Glutamatergic neuron (in vitro differentiated cells): ENCODE measurements around the gene KASH5. TPM values are rescaled to one million over a fixed set of nuclear protein-coding genes. Genes with fewer than 3 reads are reported as not detected.

Source experiments
- DNase-seq: peaks from one replicate; pipeline ENCODE4 v3.0.0; 2022
- H3K27ac Mint-ChIP-seq: one replicate; pipeline ENCODE4 v1.8.0; 2020; ENCODE audit warnings: mild to moderate bottlenecking, mixed read lengths, inconsistent platforms; ENCODE audit not compliant: unreplicated experiment
- H3K27me3 Mint-ChIP-seq: one replicate; pipeline ENCODE4 v1.8.0; 2020; ENCODE audit warnings: mild to moderate bottlenecking, moderate library complexity, mixed read lengths, inconsistent platforms; ENCODE audit not compliant: unreplicated experiment
- H3K36me3 Mint-ChIP-seq: one replicate; pipeline ENCODE4 v1.8.0; 2020; ENCODE audit warnings: mild to moderate bottlenecking, mixed read lengths, inconsistent platforms; ENCODE audit not compliant: unreplicated experiment
- H3K4me1 Mint-ChIP-seq: one replicate; pipeline ENCODE4 v1.8.0; 2020; ENCODE audit warnings: mild to moderate bottlenecking, low read depth, mixed read lengths, inconsistent platforms; ENCODE audit not compliant: unreplicated experiment
- H3K4me3 Mint-ChIP-seq: one replicate; pipeline ENCODE4 v1.8.0; 2020; ENCODE audit warnings: mild to moderate bottlenecking, mixed read lengths, inconsistent platforms; ENCODE audit not compliant: unreplicated experiment
- H3K9me3 Mint-ChIP-seq: one replicate; pipeline ENCODE4 v1.8.0; 2020; ENCODE audit warnings: mild to moderate bottlenecking, moderate library complexity, mixed read lengths, inconsistent platforms; ENCODE audit not compliant: unreplicated experiment
- CTCF ChIP-seq: fragments of 200-600 bp; sonication (generic); IDR thresholded peaks from one replicate; pipeline ENCODE4 v1.5.0; 2021; ENCODE audit not compliant: partially characterized antibody, unreplicated experiment
- total RNA-seq: library from RNA; stranded (reverse); fragmentation: NEBNext Ultra II Directional; extraction: Animal tissue kit (Norgen Biotek cat#: 25700); gene quantifications from one replicate; pipeline ENCODE4 v1.2.1, GENCODE V29; 2021; ENCODE audit not compliant: unreplicated experiment

The KASH5 gene
- total RNA-seq, 1 donor from 2014 or later: 0.49 TPM

- H3K4me1 Mint-ChIP-seq: no peaks in the 10 kb centered on the region
- H3K36me3 Mint-ChIP-seq: peaks cover 10% of the 10 kb centered on the region
- H3K9me3 Mint-ChIP-seq: peaks cover 2% of the 10 kb centered on the region
- no peak for TF ChIP-seq CTCF
- no peak overlapping the region for H3K4me3 Mint-ChIP-seq
- peaks cover 7% of the 10 kb centered on the region for H3K27me3 Mint-ChIP-seq
- H3K27ac Mint-ChIP-seq: no peak overlapping the region
- DNase-seq: no peak
Observed at GRCh38 chr19:49378512-49378911, 9.5 kb upstream of the KASH5 start.

DNA sequence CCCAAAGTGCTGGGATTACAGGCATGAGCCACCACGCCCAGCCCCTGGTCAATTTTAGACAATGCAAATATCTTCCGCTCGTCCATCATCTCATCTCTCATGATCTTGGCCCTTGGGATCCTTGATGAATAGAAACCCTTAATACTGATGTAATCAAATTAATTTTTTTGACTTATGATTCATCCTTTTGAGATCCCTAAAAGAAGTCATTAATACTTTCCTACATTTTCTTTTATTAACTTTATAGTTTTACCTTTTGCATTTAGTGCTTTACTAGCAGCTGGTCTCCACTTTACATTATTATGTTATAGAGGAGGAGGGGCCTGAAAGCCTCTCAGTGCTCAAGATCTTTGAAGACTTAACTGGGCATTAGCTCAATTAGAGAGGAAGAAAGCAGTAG, 7.7 kb upstream of the KASH5 start:
- Mint-ChIP-seq H3K9me3 (peaks cover 2% of the 10 kb centered on the region), H3K36me3 (peaks cover 10% of the 10 kb centered on the region), H3K4me1 (no peaks in the 10 kb centered on the region), H3K27ac (no peak overlapping the region), H3K27me3 (peaks cover 4% of the 10 kb centered on the region), H3K4me3 (no peak overlapping the region)
- TF ChIP-seq CTCF: no peak
- DNase-seq: no peak

- TF ChIP-seq CTCF: no peak
- no peak overlapping the region for H3K27ac Mint-ChIP-seq
- H3K4me1 Mint-ChIP-seq: no peaks in the 10 kb centered on the region
- no peak overlapping the region for H3K4me3 Mint-ChIP-seq
- no peak for DNase-seq
- H3K27me3 Mint-ChIP-seq: peaks cover 3% of the 10 kb centered on the region
- H3K36me3 Mint-ChIP-seq: peaks cover 5% of the 10 kb centered on the region
- H3K9me3 Mint-ChIP-seq: peaks cover 3% of the 10 kb centered on the region
Observed at GRCh38 chr19:49382639-49383038, 5.4 kb upstream of the KASH5 start.

DNA sequence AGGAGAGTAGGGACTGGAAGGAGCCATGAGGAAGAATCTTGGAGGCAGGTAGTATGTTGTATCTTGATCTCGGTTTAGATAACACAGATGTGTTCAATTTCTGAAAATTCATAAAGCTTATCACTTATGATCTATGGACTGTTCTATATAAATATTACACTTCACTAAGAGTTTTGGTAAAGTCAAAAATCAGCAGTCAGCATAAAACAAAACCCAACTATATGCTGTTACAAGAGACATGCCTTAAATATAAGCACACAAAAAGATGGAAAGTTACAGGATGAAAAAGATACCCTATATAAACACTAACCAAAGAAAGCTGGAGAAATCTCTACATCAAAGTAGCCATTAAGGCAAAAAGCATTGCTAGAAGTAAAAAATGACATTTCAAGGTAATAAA, 4.5 kb upstream of the KASH5 start:
- no peak overlapping the region for H3K4me3 Mint-ChIP-seq
- H3K9me3 Mint-ChIP-seq: peaks cover 4% of the 10 kb centered on the region
- H3K27ac Mint-ChIP-seq: no peak overlapping the region
- no peaks in the 10 kb centered on the region for H3K4me1 Mint-ChIP-seq
- DNase-seq: no peak
- H3K27me3 Mint-ChIP-seq: peaks cover 6% of the 10 kb centered on the region
- peaks cover 7% of the 10 kb centered on the region for H3K36me3 Mint-ChIP-seq
- no peak for TF ChIP-seq CTCF

DNA sequence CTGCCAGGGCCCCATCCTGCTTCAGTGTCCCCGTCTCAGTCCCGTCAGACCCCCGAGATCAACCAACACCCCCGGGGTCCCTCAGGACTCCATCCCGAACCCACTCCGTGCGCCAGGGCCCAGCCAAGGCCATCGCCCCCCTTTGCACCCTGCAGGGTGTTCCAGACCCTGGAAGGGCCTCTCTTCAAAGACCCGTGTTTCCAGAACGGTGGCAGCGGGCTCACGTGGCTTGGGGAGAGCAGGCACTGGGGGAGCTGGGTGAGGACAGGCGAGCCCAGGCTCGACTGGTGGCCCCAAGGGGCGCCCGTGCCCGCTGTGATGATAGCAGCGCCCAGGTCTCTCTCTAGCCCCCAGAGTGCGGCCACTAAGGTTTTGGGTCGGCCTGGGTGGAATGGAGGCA, 1.4 kb downstream of the KASH5 start:
- Mint-ChIP-seq H3K27me3 (peaks cover 8% of the 10 kb centered on the region), H3K9me3 (peaks cover 9% of the 10 kb centered on the region), H3K27ac (no peak overlapping the region), H3K4me1 (peaks cover 5% of the 10 kb centered on the region), H3K4me3 (no peak overlapping the region), H3K36me3 (peaks cover 9% of the 10 kb centered on the region)
- TF ChIP-seq CTCF: no peak
- no peak for DNase-seq
